K562 (cell line): ENCODE data around the gene MPPED2. TPM values are rescaled to one million over a fixed set of nuclear protein-coding genes. Genes with fewer than 3 reads are reported as not detected.

Experiments used
- ATAC-seq: fragments of 200-7000 bp; cut with Tn5 transposase; 3 replicates; pipeline ENCODE4 v1.9.1; 2020; ENCODE audit warnings: moderate library complexity
- BruUV-seq: library from RNA; stranded (reverse); fragments of 400-500 nt; replicated peaks from 2 replicates; lab custom pipeline; 2021; lab: Mats Ljungman, UMichigan
- CTCF ChIA-PET: fragments of 300-600 bp; formaldehyde crosslinking; extraction: SDS; loops from one replicate; lab custom pipeline; 2021; ENCODE audit warnings: low intra/inter-chr PET ratio; lab: Yijun Ruan, JAX
- POLR2A ChIA-PET: fragments of 300-600, 350-650 bp; sonication (Branson Sonifier 250); formaldehyde crosslinking; extraction: SDS; loops from one replicate; lab custom pipeline; 2021; ENCODE audit warnings: antibody characterized with exemption, inconsistent platforms; lab: Yijun Ruan, JAX
- DNase-seq, 4 experiments: peaks; one replicate each; pipeline versions ENCODE4 v3.0.0 to v3.0.0-alpha.2; 2011 to 2018; ENCODE audit warnings: low spot score in 3 of 4, mixed read lengths in 3 of 4; ENCODE audit errors: extremely low read depth in 1 of 4
- FAIRE-seq: peaks from 2 replicates; lab custom pipeline; 2011; peaks lifted over from hg19 to GRCh38; lab: Jason Lieb, UNC
- H2AFZ ChIP-seq: 2 replicates; pipeline ENCODE4 v1.6.0; 2011; ENCODE audit warnings: low read depth, low read length, control low read depth, inconsistent platforms
- H3K27ac ChIP-seq: fragments of 200-600 bp; 3 replicates; pipeline ENCODE4 v1.8.0; 2011; ENCODE audit warnings: low read depth, mild to moderate bottlenecking, control low read depth, inconsistent platforms, low read length, moderate library complexity, mixed read lengths; ENCODE audit errors: extremely low read depth
- H3K27me3 ChIP-seq, 2 experiments: fragments of 300-600 bp in 1 of 2; 2 replicates in 1 of 2; 3 replicates in 1 of 2; pipeline versions ENCODE4 v1.6.0 to v1.8.0; 2011; ENCODE audit warnings: inconsistent platforms in 2 of 2, low read length in 2 of 2, mild to moderate bottlenecking in 1 of 2, mixed read lengths in 1 of 2, moderate library complexity in 1 of 2; ENCODE audit not compliant: control insufficient read depth in 2 of 2, insufficient read depth in 2 of 2
- H3K36me3 ChIP-seq: fragments of 300-600 bp; 3 replicates; pipeline ENCODE4 v1.8.0; 2011; ENCODE audit warnings: mild to moderate bottlenecking, low read length, inconsistent platforms; ENCODE audit not compliant: control insufficient read depth, insufficient read depth
- H3K4me1 ChIP-seq, 2 experiments: fragments of 200-600 bp in 1 of 2; replicated peaks in 1 of 2; 2 replicates in 1 of 2; 3 replicates in 1 of 2; pipeline versions ENCODE4 v1.5.1 to v1.8.0; 2011; ENCODE audit warnings: inconsistent platforms in 2 of 2, low read length in 2 of 2, mild to moderate bottlenecking in 1 of 2, mixed read lengths in 1 of 2, moderate library complexity in 1 of 2; ENCODE audit not compliant: control insufficient read depth in 2 of 2, insufficient read depth in 2 of 2
- H3K4me2 ChIP-seq: 2 replicates; pipeline ENCODE4 v1.6.1; 2011; ENCODE audit warnings: low read length, control low read depth, inconsistent platforms, mixed read lengths; ENCODE audit not compliant: insufficient read depth
- H3K4me3 ChIP-seq: fragments of 200-600 bp; sonication (generic), shearing (Covaris generic); 2 replicates; pipeline ENCODE4 v1.5.1; 2016; ENCODE audit warnings: control low read depth, inconsistent platforms
- H3K79me2 ChIP-seq: fragments of 200-600 bp; 3 replicates; pipeline ENCODE4 v1.8.0; 2011; ENCODE audit warnings: low read length, inconsistent platforms; ENCODE audit not compliant: control insufficient read depth, insufficient read depth
- H3K9ac ChIP-seq, 2 experiments: 2 replicates each; pipeline versions ENCODE4 v1.6.0 to v1.6.1; 2011; ENCODE audit warnings: low read depth in 2 of 2, low read length in 2 of 2, control low read depth in 1 of 2, inconsistent platforms in 1 of 2, mild to moderate bottlenecking in 1 of 2, mixed read lengths in 1 of 2; ENCODE audit not compliant: insufficient read depth in 1 of 2
- H3K9me1 ChIP-seq: one replicate; pipeline ENCODE4 v1.6.0; 2011; ENCODE audit warnings: inconsistent platforms, mild to moderate bottlenecking, low read length, moderate library complexity; ENCODE audit not compliant: control insufficient read depth, insufficient read depth
- H3K9me3 ChIP-seq: replicated peaks from 2 replicates; pipeline ENCODE4 v1.5.1; 2011; ENCODE audit warnings: low read depth, low read length, inconsistent platforms; ENCODE audit not compliant: control insufficient read depth, insufficient read depth
- H4K20me1 ChIP-seq: replicated peaks from 2 replicates; pipeline ENCODE4 v1.6.1; 2011; ENCODE audit warnings: low read length, inconsistent platforms, mixed read lengths; ENCODE audit not compliant: control insufficient read depth, insufficient read depth
- E2F6 ChIP-seq, 2 experiments: IDR thresholded peaks; 2 replicates each; pipeline ENCODE4 v1.6.1; 2011; ENCODE audit warnings: borderline replicate concordance in 1 of 2, control low read depth in 1 of 2, low read depth in 1 of 2, low read length in 1 of 2, mild to moderate bottlenecking in 1 of 2, mixed read lengths in 1 of 2, moderate library complexity in 1 of 2; ENCODE audit not compliant: insufficient read depth in 1 of 2, insufficient read length in 1 of 2, poor library complexity in 1 of 2, severe bottlenecking in 1 of 2; ENCODE audit errors: extremely low read depth in 1 of 2
- MLX ChIP-seq, 2 experiments: fragments of 450-650 bp in 1 of 2; sonication (generic) in 1 of 2; formaldehyde crosslinking; conservative IDR thresholded peaks; 2 replicates each; pipeline versions ENCODE4 v1.4.0 to v1.8.1; 2020 to 2022; ENCODE audit warnings: mild to moderate bottlenecking in 1 of 2, missing genetic modification reagents in 1 of 2
- NCOA1 ChIP-seq: fragments of 450-650 bp; IDR thresholded peaks from 2 replicates; pipeline ENCODE4 v1.6.1; 2016; ENCODE audit warnings: low read depth
- SRF ChIP-seq, 2 experiments: fragments of 250-450, 450-650 bp in 1 of 2; sonication (Bioruptor Pico) in 1 of 2; sonication (generic) in 1 of 2; formaldehyde crosslinking; IDR thresholded peaks; 2 replicates each; pipeline versions ENCODE4 v1.5.0 to v1.5.1; 2020 to 2022; ENCODE audit warnings: mild to moderate bottlenecking in 1 of 2, missing genetic modification reagents in 1 of 2
- TCF7 ChIP-seq: sonication (generic); IDR thresholded peaks from 2 replicates; pipeline ENCODE4 v1.6.1; 2016; ENCODE audit warnings: antibody characterized with exemption, borderline replicate concordance
- ZBTB34 ChIP-seq: fragments of 250-450 bp; sonication (Bioruptor Pico); IDR thresholded peaks from 2 replicates; pipeline ENCODE4 v1.8.0; 2021; ENCODE audit warnings: mild to moderate bottlenecking, moderate library complexity
- ZC3H8 ChIP-seq: fragments of 450-650 bp; IDR thresholded peaks from 2 replicates; pipeline ENCODE4 v1.6.1; 2017
- ZNF280B ChIP-seq: fragments of 250-450 bp; sonication (Bioruptor Pico); IDR thresholded peaks from 2 replicates; pipeline ENCODE4 v1.5.1; 2021; ENCODE audit warnings: mild to moderate bottlenecking
- WGBS: fragments of 100-300 bp; shearing (Covaris generic); methylation state at CpG from one replicate; pipeline ENCODE4 v1.1.6; 2016; ENCODE audit warnings: low coverage, mixed read lengths; ENCODE audit not compliant: insufficient coverage; ENCODE audit errors: missing lambda C conversion rate; 5-methylcytosine and 5-hydroxymethylcytosine counted together
- in situ Hi-C: fragments of 300-500 bp; cut with MboI; formaldehyde crosslinking; loops from 4 replicates; pipeline ENCODE4 v1.15.0; 2018; ENCODE audit warnings: inconsistent platforms, mixed read lengths
- intact Hi-C: fragments of 100-400 bp; cut with micrococcal nuclease; formaldehyde crosslinking; loops from 2 replicates; pipeline ENCODE4 v1.14.2; 2022
- polyA plus RNA-seq, 8 experiments: library from polyadenylated mRNA; depleted of rRNA in 4 of 8; stranded (reverse) in 5 of 8; unstranded in 3 of 8; fragments of >200 nt; fragmentation: Nextera tagmentation in 2 of 8; fragmentation: Illumina TruSeq in 1 of 8; extraction: Ambion mirVana in 2 of 8; extraction: Trizol in 1 of 8; gene quantifications; 2 replicates each; pipeline versions ENCODE4 v1.2.1 to v1.2.3, GENCODE V29; 2011 to 2014; ENCODE audit warnings: inconsistent platforms in 1 of 8, missing spikeins in 1 of 8
- total RNA-seq, 7 experiments: library from RNA; depleted of rRNA in 6 of 7; stranded (reverse); fragments of >200 nt in 6 of 7; fragmentation: Illumina TruSeq in 2 of 7; extraction: Trizol in 2 of 7; gene quantifications; 2 replicates each; pipeline versions ENCODE4 v1.2.1 to v1.2.3, GENCODE V29; 2011 to 2021; ENCODE audit warnings: low replicate concordance in 1 of 7
- TF ChIP-seq, protein P1 (sequence below): fragments of 450-650 bp; formaldehyde crosslinking; IDR thresholded peaks from 2 replicates; pipeline ENCODE4 v1.4.0; 2020; ENCODE audit warnings: mild to moderate bottlenecking, mixed read lengths
- TF ChIP-seq, protein P2 (sequence below), 2 experiments: fragments of 450-650 bp in 1 of 2; sonication (generic) in 1 of 2; formaldehyde crosslinking in 1 of 2; IDR thresholded peaks in 1 of 2; conservative IDR thresholded peaks in 1 of 2; 2 replicates each; pipeline versions ENCODE4 v1.6.1 to v1.8.1; 2016 to 2023; ENCODE audit warnings: mild to moderate bottlenecking in 2 of 2, moderate library complexity in 2 of 2, inconsistent platforms in 1 of 2, missing genetic modification reagents in 1 of 2
- TF ChIP-seq, protein P3 (sequence below): sonication (generic); IDR thresholded peaks from 2 replicates; pipeline ENCODE4 v1.6.1; 2016

MPPED2 gene
- total and polyA plus RNA-seq, 9 of the 15 experiments (the other 6 are each of a cell fraction or from before 2014, with no cell fraction given): not detected

GRCh38 chr11:30495437-30495836 lies 90.7 kb downstream of the MPPED2 start:
- 0% methylated on average over 5 of the region's 5 CpGs for WGBS
- H3K4me3 ChIP-seq: no peak overlapping the region
- in situ Hi-C loops: no loop called here
- no peaks in the 10 kb centered on the region for H3K9me3 ChIP-seq
- H3K79me2 ChIP-seq: no peaks in the 10 kb centered on the region
- no peaks in the 10 kb centered on the region for H3K4me1 ChIP-seq
- no peak overlapping the region for H2AFZ ChIP-seq
- H3K27me3 ChIP-seq: no peaks in the 10 kb centered on the region
- no peaks in the 10 kb centered on the region for H4K20me1 ChIP-seq
- BruUV-seq: no TSS peak
- DNase-seq (no peak), FAIRE-seq (no peak), ATAC-seq (no peak)
- H3K4me2 ChIP-seq: no peak overlapping the region
- H3K9ac ChIP-seq: no peak overlapping the region
- POLR2A ChIA-PET: no interaction called here
- no peaks in the 10 kb centered on the region for H3K36me3 ChIP-seq
- H3K9me1 ChIP-seq: no peaks in the 10 kb centered on the region
- no peak overlapping the region for H3K27ac ChIP-seq
- CTCF ChIA-PET: no interaction called here
- intact Hi-C loops: no loop called here
- TF ChIP-seq ZNF280B (no peak), ZC3H8 (no peak), E2F6 (IDR thresholded peaks at IDR 0.05; ENCODE audit: borderline replicate concordance in 1 of 2, extremely low read depth in 1 of 2, insufficient read depth in 1 of 2, insufficient read length in 1 of 2, low read depth in 1 of 2, low read length in 1 of 2, poor library complexity in 1 of 2, severe bottlenecking in 1 of 2) (no peak), ZBTB34 (CRISPR knock-in tag) (no peak), TCF7 (no peak), NCOA1 (no peak), SRF (CRISPR knock-in tag; IDR thresholded peaks at IDR 0.05) (no peak), MLX (CRISPR knock-in tag; conservative IDR thresholded peaks at IDR 0.05) (no peak)
- TF ChIP-seq, protein P1, sequence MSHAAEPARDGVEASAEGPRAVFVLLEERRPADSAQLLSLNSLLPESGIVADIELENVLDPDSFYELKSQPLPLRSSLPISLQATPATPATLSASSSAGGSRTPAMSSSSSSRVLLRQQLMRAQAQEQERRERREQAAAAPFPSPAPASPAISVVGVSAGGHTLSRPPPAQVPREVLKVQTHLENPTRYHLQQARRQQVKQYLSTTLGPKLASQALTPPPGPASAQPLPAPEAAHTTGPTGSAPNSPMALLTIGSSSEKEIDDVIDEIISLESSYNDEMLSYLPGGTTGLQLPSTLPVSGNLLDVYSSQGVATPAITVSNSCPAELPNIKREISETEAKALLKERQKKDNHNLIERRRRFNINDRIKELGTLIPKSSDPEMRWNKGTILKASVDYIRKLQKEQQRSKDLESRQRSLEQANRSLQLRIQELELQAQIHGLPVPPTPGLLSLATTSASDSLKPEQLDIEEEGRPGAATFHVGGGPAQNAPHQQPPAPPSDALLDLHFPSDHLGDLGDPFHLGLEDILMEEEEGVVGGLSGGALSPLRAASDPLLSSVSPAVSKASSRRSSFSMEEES (CRISPR knock-in tag): no peak
- TF ChIP-seq, protein P2, sequence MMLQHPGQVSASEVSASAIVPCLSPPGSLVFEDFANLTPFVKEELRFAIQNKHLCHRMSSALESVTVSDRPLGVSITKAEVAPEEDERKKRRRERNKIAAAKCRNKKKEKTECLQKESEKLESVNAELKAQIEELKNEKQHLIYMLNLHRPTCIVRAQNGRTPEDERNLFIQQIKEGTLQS (IDR thresholded peaks at IDR 0.05): no peak
- TF ChIP-seq, protein P2 (CRISPR knock-in tag; conservative IDR thresholded peaks at IDR 0.05): no peak
- TF ChIP-seq, protein P3, sequence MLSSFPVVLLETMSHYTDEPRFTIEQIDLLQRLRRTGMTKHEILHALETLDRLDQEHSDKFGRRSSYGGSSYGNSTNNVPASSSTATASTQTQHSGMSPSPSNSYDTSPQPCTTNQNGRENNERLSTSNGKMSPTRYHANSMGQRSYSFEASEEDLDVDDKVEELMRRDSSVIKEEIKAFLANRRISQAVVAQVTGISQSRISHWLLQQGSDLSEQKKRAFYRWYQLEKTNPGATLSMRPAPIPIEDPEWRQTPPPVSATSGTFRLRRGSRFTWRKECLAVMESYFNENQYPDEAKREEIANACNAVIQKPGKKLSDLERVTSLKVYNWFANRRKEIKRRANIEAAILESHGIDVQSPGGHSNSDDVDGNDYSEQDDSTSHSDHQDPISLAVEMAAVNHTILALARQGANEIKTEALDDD: no peak
